Stimulated activated CD8-positive, alpha-beta memory T cell treated with anti-CD3 and anti-CD28 coated beads, Interleukin-15, amount 100 ng/mL, for 4 hours (primary cell): ENCODE measurements around the gene ZBTB33.

ENCODE experiments used
- DNase-seq, 2 donors: peaks; one replicate each; pipeline ENCODE4 v3.0.0-alpha.2; 2020; ENCODE audit warnings: low read depth in 2 of 2

ZBTB33 gene

DNA sequence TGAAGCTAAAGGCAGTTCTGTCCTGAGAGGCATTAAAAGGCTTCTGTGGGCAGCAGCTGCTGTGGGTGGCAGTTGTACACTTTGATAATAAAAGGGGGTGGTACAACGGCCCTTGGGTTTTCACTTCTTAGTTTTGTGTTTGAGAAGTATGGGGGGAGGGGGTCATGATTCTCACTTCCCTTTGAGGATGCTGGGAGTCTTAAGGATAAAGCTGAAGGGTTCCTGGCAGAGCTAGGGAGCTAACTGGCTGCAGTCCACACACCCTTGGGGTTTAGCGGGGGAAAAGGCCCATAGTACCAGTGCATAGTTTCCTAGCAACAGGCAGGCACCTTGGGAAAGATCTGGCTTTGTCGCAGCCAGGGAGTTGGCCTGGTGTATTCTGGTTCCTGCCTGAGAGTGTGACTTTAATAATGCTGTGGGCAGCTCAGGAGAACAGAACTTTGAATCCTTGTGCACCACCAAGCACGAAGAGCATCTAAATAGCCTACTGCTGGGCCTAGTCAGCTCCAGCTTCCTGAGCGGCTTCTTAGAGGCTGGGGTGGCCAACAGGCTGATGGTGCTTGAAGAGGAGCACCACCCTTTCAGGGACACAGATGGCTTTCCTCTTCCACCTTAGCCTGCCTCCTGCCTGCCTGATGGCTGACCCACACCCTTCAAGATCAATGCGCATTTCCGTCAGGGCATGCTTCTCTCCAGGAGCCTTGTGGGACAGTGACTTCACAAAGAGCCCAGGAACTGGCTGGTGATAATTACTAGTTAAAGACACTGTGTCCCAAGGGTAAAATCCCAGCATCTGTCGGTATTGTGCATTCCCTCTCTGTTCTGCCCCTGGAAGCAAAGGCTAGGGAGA, 12.5 kb downstream of the ZBTB33 start:
- no peak for DNase-seq

DNA sequence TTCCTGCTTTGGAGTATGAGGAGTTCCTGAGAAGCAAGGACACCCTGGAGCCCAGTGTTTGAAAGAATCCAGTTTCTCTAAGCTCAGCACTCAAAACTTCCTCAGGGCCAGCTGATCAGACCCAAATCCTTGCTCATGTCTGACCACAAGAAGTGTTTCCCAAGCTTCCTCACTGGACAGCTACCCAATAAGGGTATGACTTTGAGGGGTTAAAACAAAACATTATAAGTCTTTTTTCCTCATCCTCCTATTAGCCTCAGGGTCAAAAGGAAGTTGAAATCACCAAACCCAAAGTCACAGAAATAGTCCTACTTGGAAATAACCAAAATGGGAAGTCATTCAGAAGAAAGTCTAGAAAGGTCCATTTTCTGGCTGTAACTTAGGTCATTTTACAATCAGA, 13.7 kb downstream of the ZBTB33 start:
- no peak for DNase-seq

DNA sequence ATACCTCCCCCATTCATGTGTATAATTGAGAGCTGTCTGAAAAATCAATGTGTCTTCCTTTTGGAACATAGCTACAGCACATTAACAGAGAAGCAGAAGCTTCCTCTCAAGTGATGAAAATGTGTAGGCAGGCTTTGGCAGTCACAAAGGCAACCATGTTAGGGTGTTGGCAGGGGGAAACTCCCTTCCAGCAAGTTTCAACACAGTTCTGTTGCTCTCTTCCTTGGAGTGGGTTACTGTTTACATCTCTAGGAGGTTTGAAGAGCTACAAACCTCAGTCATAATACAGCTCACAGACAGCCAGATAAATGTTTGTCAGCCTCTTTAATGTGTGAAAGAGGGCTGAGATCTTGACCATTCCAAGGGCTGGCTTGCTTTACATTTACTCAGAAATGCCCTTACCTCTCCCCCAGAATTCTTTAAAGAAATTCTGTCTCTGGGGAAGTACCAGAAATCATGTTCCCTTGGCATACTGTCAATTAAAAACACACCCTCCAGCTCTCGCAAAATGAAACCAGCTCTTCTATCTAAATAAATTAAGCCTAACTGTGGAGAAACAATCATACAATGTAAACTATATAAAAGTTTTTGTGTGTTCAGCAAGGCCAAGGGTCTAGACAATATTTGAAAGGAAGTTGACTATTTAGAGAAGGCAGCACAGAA, 18.9 kb downstream of the ZBTB33 start:
- DNase-seq = no peak

DNA sequence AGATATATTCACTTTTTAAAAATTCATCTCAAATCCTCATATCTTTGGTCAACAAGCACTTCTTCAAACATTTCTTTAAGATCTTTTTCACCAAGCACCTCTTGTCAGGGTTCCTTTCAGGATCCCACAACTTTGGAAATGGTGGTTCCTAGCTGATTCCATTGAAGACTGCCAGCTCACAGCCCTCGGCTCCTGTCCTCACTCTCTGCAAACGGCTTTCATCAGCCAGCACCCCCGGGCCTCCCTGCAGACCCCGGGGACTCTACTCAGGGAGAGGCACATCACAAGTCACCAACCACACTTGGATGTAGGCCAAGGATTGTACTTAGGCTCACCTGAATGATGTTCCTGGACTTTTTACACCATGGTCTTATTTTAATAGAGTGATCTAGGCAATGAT, 20.0 kb downstream of the ZBTB33 start:
- DNase-seq = no peak

DNA sequence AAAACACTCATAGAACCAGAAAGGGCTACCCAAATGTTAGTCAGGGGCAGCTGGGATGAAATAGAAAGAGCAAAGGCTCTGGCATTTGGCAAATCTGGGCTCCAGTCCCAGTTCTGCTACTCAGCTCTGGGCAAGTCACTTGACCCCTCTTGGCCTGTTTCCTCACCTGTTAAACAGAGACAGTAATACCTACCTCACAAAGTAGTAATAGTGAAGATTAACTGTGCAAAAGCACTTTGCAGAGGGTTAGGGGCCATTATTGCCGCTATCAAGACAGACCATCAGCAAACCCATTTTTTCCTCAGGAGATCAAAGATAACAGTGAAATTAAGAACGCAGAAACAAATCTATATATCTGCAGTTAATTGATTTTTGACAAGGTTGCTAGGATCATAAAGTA, 20.6 kb downstream of the ZBTB33 start:
- no peak for DNase-seq

DNA sequence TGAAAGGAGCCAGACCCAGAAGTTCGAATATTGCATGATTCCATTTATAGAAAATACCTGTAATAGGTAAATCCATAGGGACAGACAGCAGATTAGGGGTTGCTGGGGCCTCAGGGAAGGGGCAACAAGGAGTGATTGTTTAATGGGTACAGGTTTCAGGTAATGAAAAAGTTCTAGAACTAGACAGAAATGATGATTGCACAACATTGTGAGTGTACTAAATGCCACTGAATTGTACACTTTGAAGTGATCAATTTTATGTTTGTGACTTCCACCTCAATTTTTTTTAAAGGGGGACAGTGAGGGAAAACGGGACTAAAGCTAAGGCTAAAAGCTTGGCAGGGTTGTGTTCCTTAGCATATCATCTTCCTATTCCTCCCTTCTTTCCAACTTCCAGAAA, 23.5 kb downstream of the ZBTB33 start:
- DNase-seq = no peak

DNA sequence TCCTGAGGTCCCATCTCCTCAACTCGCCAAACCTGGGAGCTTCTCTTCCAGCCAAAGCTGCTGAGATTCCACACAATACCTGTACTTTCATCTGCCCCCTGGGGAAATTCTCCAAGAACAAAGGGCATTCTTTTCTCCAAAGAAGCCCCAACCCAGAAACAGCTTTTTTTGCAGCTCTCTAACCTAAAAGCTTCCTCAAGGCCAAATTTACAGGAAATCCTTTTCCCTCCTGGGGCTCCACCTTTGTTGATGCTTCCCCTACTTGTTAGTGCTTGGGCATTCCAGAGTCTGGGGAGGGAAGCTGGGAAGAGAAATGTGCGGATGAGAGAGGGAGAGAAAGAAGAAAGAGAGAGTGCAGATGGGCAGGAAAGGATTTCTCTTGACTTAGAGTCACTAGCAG, 24.3 kb downstream of the ZBTB33 start:
- DNase-seq = no peak

DNA sequence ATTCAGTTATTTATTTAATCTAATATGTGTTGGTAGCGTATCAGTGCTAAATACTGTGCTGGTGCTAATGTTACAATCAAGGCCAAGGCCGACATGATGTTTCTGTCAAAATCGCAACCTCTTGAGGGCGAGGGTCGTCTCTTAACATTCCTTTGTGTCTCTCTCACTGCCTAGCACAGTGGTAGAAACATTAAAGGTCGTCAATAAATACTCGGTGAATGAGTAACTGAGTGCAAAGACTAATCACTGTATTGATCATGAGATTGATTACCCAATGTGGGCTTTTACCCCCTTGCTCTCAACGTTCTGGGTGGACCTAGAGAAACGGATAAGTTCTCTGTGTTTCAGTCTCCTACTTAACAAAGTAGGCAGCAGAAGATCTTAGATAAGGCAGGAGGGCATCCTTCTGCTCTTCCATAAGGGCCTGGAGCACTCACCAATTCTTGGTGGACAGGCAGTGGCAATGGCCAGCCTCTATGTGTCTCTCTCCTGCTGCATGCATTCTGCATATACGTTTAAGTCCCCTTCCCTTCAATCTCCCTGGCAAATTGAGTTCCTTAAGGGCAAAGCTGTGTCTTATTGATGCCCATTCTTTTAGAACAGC, 30.5 kb downstream of the ZBTB33 start:
- DNase-seq = no peak

DNA sequence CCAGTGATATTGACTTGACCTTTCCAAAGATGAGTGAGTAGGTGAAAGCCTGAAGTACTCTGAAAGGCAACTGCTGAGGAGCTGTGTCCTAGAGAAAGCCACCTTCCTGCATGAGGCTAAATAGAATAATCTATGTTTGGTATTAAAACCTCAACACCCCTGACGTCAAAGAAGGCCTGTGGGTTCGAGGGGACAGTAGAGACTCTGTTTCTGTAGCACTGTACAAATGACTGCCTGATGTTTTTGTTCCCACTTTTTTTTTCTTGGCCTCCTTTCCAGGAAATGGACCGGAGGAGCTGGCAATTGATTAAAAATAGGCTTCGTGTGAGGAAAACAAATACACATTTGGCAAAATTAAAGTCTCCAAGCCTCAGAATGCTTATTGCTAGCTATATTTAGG, 31.1 kb downstream of the ZBTB33 start:
- DNase-seq = no peak

DNA sequence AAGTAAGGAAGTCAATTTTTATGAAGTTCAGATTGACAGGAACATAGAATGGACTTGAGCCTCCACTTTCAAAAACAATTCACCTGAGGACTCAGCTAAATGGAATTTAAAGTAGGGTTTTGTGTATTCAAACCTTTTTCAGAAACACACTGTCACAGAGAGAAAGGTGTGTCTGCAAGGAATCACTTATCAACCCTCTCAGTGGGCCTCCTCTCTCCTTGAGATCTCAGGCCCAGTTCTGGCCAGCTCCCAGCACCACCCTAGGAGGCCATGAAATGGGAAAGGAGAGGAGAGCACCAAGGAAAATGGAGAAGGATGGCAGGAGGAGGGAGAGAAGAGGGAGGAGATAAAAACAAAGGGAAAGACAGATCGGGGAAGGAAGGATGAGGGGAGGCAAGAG, 32.1 kb downstream of the ZBTB33 start:
- DNase-seq = no peak

DNA sequence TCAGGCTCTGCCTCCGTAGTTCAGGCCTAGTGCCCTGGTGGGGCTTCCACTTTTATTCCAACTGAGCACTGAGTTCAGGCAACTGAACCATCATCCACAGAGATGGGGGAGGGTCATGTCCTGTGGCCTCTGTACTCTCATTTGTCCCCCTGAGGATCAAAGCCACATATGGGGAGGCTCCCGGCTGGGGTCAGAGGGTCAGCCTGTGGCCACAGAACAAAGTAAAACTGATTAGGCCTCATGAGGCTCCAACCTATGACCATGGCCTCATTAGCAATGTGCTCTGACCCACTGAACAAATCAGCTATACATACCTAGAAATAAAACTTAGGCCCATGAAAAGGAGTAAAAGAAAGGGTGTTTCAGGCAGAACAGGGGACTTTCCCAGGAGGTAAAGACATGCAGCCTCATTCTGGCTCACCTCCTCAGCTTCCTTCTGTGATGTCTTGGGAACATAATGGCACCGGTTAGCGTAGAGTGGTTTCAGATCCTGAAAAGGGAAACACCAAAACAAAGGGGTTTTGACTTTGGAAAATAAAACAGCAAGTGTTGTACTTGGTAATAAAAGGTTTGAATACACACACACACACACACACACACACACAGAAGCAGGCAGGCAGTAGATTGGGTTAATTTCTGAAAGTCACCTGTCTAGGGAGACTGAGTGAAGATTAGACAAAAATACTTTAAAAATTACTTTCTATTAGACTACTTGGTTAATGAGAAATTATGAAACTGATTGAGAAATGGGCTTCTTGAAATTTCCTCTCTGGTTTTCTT, 36.3 kb downstream of the ZBTB33 start:
- DNase-seq = no peak

DNA sequence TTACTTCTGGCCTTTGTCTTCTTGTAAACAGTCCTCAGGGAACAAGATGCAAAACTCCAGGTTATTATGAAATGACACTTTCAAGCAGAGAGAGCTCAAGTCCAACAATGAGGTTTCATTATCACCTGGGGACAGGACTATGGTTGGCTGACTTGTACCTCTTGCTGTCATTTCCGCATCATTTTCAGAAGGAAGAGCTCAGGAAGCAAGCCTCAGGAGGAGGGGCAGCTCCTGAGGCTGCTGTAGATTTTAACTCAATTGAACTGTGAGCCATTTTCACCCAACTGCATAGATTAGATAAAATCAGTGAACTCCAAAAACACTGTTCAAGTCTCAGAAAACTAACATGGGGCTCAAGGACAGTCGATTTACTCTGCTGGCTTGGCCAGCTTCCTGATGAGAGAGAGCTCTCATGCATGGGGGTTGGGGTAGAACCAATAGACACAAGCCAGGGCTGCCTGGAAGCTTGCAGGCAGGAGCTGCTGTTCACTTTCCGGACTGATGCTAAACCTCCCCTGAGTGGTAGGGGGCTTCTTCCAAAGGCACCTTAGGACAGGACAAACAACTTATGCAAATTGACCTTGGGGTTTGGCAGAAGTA, 37.0 kb downstream of the ZBTB33 start:
- DNase-seq = no peak

DNA sequence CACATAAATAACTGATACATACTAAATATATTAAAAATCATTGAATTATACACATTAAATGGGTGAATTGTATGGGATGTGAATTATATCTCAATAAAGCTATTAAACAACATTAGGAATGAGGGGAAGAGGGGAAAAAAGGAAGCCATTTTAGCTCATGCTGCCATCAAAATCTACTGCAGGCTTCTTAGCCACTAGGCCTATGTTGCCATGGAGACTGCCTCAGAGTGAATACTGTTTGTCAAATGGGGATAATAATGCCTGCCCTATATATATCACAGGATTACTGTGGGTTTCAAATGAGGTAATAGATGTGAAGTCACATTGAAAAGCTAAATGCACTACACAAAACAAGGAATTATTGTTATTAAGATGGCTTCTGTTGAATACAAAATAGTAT, 39.5 kb downstream of the ZBTB33 start:
- DNase-seq = no peak

DNA sequence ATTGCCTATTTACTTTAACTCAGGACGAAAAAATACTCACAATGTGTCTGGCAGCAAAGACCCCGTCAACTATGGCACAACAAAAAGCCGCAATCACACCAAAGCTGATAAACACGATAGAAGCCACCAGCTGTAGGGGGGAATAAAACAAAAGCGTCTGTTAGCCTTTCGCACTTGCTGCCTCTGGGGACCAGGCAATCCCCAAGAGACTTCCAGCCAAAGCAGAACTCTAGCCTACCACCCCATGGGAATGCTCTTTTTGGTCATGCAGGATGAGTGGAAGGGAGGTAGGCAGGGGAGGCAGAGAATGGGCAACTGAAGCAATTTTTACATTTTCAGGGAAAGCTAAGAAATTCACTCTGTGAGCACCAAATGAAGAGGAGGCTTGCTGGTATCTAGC, 40.6 kb downstream of the ZBTB33 start:
- no peak for DNase-seq

DNA sequence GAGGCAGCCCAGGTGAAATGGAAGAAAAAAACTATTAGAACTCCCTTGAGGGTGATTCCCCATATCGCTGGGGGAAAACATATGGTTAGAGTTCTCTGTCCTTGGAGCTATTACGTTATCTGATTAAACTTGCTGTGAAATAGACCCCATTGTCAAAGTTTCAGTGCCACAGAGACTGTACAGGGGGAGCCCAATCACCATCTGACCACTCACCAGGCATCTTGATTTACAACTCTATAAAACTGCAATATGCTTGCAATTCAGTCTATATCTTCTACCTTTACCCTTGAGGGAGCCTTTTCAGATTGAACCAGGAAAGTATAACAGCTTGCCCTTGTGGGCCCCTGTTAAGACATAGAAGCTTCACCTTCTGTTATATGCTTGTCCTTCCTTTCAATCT, 42.4 kb downstream of the ZBTB33 start:
- no peak for DNase-seq

DNA sequence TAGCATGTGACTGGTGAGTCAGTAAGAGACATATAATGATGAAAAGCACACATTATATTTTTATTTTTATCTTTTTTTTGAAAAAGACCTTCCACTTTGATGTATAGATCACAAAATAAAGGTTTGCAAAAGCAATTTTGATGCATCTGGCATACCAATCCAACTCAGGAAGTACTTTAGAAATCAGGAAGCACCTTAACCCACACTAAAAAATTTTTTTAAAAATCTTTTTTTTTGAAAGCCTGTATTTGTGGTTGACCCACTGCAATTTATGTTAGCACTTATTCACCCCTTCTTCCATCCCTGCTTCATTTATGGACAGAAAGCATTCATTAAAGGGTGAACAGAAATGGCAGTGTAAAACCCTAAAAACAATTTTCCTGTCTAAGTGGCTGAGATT, 44.0 kb downstream of the ZBTB33 start:
- DNase-seq = no peak

DNA sequence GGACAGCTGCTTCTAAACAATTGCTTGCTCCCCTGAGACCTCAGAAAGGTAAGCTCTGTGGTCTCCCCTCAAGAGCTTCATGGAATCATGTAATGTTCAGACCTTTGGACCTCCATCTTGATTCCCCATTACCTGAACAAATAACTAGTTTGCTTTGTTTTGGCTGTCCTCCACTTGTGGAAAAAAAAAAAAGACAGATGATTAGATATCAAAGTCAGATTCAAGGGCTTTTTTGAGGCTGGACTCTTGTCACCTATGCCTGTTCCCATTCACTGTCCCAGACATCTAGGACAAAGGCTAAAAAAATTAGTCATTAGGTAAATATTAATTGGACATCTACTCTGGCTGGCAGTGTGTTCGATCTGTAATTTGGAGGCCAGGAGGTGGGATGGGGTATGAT, 47.3 kb downstream of the ZBTB33 start:
- no peak for DNase-seq

DNA sequence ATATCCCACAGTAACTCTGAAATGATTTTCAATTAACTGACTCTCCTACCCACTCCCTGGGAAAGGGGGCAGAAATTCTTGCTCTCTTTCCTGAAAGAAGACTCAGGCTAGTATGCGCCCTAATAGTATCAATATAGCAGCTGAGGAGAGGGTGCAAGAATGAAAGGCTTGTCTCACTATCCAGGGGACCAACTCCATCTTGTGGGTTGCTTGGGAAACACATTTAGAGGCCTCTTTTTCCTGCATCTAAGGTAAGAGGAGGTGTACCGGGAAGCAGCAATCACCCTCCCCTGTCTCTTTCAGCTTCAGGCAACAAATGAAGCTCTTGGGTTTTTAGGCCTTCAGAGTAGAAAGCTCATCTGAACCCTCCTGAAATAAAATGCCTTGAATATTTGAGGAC, 49.3 kb downstream of the ZBTB33 start:
- no peak for DNase-seq

DNA sequence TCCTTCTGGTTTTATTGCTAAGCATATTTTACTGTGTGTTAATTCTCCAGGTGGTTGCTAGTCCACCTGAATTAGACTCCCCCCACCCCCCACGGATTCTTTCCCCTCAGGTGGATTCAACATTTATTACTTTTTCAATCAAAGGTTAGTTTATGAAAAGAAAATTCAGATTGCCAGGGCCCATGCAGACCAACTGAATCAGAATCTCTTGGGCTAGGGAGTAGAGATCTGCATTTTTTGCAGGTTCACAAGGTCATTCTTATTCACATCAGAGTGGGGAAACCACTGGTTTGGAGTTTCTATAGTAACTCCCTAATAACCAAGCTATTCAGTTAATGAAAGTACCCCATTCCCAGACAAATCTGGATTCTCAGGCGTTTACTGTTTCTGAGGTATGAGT, 50.9 kb downstream of the ZBTB33 start:
- no peak for DNase-seq

DNA sequence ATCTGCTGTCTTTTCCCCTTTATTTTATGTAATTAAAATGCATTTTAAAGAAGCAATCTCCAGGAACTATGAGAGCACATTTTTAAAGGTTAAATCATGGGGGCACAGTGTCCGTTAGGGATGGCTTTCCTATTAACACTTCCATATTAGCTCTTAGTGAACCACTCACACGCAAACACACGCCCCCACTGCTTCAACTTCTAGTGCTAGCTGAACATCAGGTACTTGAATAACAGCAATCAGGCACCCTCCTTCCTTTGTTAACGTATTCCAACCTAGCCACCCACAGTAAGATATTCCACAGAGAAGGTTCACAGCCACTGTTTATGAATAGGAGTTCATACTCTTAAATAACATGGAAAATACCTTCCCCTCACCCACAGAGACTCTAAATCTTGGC, 51.3 kb downstream of the ZBTB33 start:
- no peak for DNase-seq

DNA sequence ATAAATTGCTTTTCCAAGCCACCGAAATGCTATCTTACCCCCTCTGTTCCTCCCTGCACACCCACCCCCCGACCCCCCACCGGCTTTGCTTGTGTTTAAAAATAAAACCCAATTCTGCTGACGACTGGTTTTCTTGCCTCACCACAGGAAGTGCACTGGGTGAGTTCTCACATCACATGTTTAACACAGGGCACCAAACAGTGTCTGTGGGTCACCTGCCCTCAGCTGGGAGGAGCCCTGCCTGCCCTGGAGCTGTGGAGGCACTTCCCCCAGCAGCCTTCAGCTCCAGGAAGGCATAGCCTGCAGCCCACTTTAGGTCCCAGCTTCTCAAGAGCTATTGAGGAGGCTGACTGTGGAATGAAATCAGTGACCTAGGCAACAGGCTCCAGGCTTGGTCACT, 51.8 kb downstream of the ZBTB33 start:
- no peak for DNase-seq

DNA sequence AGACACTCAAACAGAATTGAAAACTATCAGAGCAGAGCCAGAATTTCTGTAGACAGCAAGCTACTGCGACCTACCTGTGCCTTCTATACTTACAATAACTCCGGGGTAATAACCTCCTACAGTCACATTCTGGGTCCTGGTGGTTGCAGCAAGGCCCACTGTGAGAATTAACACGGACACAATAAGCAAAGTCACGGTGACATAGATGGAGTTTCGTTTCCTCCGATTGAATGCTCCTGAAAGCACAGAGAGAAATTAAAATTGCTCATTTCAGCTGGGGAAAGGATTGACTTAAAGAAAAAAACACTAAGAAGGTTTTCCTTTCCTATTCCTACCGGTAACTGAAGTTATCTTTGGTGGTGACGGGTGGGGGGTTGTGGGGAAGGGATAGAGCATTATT, 53.6 kb downstream of the ZBTB33 start:
- DNase-seq = no peak
